H1 (cell line): ENCODE results near the gene DENND1A. TPM values are rescaled to one million over a fixed set of nuclear protein-coding genes. Genes with fewer than 3 reads are reported as not detected.

Experiments used
- FOSL1 ChIP-seq: IDR thresholded peaks from 2 replicates; pipeline ENCODE4 v1.6.1; 2011; ENCODE audit warnings: mild to moderate bottlenecking, low read depth, low read length, moderate library complexity; ENCODE audit not compliant: insufficient read depth
- PHF8 ChIP-seq: fragments of 200-600 bp; sonication (generic); conservative IDR thresholded peaks from 2 replicates; pipeline ENCODE4 v1.7.1; 2012; ENCODE audit warnings: low read depth, mild to moderate bottlenecking, inconsistent platforms, low read length, moderate library complexity
- RFX5 ChIP-seq: IDR thresholded peaks from 2 replicates; pipeline ENCODE4 v1.6.1; 2011; ENCODE audit warnings: low read depth, low read length, improper control_type of control experiment, borderline replicate concordance
- SIN3A ChIP-seq, 2 experiments: IDR thresholded peaks in 1 of 2; conservative IDR thresholded peaks in 1 of 2; 2 replicates each; pipeline ENCODE4 v1.6.1; 2011 to 2012; ENCODE audit warnings: low read length in 2 of 2, improper control_type of control experiment in 1 of 2, low read depth in 1 of 2, mild to moderate bottlenecking in 1 of 2
- polyA plus RNA-seq, 7 experiments: library from polyadenylated mRNA; depleted of rRNA in 3 of 7; stranded (reverse) in 5 of 7; unstranded in 2 of 7; fragments of >200 nt in 5 of 7; fragments of 200-250 nt in 2 of 7; gene quantifications; 1 replicate in 5 of 7; 2 replicates in 1 of 7; 4 replicates in 1 of 7; pipeline versions ENCODE4 v1.2.1 to v1.2.3, GENCODE V29; 2011 to 2013; ENCODE audit warnings: missing spikeins in 2 of 7, mixed read lengths in 2 of 7
- total RNA-seq: library from RNA; stranded (reverse); fragmentation: NEBNext Ultra II Directional; extraction: Animal tissue kit (Norgen Biotek cat#: 25700); gene quantifications from 2 replicates; pipeline ENCODE4 v1.2.1, GENCODE V29; 2021
- TF ChIP-seq, protein P1 (sequence below): IDR thresholded peaks from 2 replicates; pipeline ENCODE4 v1.6.1; 2011; ENCODE audit warnings: low read depth, mild to moderate bottlenecking, low read length; ENCODE audit not compliant: insufficient read depth

DENND1A gene
- total and polyA plus RNA-seq, 2 of the 8 experiments (the other 6 are each of a cell fraction or from before 2014, with no cell fraction given), result 24.1 to 26.4 TPM

DNA sequence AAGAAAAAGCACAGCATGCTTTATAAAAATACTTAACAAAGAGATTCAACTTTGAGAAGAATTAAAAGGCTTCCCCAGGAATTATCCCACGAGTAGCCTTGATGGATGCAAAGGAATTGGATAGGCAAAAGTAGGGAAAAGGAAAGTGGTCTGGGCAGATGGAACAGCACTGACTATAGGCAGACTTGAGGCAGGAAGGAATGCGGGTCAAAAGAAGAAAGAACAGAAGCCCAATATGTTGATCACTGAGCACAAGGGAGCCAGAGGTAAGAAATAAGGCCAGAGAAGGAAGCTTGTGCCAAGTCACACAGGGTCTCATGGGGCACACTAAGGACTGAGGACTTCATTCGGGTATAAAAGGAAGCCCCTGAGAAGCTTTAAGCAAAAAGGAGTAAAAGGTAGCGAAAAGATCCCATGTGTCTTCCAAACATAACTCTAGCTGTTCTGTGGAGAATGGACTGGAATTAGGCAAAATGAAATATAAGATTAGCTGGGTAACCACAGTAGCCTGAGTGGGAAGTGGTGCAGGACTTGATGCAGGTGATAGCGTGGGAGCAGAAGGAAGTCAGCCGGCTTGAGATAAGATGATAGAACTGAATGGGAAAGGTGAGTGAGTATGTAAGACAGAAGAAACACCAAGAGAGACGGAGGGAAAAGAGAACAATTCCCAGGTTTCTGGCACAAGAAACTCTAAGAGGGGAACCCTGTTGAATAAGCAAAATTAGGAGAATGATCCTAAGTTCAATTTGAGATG lies 106.6 kb downstream of the DENND1A start (continued):
- TF ChIP-seq SIN3A (conservative IDR thresholded peaks at IDR 0.05 in 1 of 2, IDR thresholded peaks at IDR 0.05 in 1 of 2; ENCODE audit: low read depth in 1 of 2, low read length in 2 of 2) (no peak), RFX5 (no peak), PHF8 (no peak), FOSL1 (no peak)
- TF ChIP-seq, protein P1, sequence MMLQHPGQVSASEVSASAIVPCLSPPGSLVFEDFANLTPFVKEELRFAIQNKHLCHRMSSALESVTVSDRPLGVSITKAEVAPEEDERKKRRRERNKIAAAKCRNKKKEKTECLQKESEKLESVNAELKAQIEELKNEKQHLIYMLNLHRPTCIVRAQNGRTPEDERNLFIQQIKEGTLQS, result no peak
